Measurements from ENCODE around the gene NUDT8.

The NUDT8 gene

GRCh38 chr11:67657300-67657699 is 27.6 kb upstream of the NUDT8 start:
- TF ChIP-seq, protein P1, sequence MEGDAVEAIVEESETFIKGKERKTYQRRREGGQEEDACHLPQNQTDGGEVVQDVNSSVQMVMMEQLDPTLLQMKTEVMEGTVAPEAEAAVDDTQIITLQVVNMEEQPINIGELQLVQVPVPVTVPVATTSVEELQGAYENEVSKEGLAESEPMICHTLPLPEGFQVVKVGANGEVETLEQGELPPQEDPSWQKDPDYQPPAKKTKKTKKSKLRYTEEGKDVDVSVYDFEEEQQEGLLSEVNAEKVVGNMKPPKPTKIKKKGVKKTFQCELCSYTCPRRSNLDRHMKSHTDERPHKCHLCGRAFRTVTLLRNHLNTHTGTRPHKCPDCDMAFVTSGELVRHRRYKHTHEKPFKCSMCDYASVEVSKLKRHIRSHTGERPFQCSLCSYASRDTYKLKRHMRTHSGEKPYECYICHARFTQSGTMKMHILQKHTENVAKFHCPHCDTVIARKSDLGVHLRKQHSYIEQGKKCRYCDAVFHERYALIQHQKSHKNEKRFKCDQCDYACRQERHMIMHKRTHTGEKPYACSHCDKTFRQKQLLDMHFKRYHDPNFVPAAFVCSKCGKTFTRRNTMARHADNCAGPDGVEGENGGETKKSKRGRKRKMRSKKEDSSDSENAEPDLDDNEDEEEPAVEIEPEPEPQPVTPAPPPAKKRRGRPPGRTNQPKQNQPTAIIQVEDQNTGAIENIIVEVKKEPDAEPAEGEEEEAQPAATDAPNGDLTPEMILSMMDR (conservative IDR thresholded peaks at IDR 0.05; ENCODE audit: low read length), result no peak
- DNase-seq (ENCODE audit: low read depth), result no peak
- H3K4me3 ChIP-seq (ENCODE audit: low read length), result no peak overlapping the region

GRCh38 chr11:67656278-67656922 is 26.7 kb upstream of the NUDT8 start:
- no peak overlapping the region for H3K4me3 ChIP-seq (ENCODE audit: low read length)
- TF ChIP-seq, protein P1 (conservative IDR thresholded peaks at IDR 0.05; ENCODE audit: low read length), result no peak
- DNase-seq (ENCODE audit: low read depth), result peak; percentile 15

DNA sequence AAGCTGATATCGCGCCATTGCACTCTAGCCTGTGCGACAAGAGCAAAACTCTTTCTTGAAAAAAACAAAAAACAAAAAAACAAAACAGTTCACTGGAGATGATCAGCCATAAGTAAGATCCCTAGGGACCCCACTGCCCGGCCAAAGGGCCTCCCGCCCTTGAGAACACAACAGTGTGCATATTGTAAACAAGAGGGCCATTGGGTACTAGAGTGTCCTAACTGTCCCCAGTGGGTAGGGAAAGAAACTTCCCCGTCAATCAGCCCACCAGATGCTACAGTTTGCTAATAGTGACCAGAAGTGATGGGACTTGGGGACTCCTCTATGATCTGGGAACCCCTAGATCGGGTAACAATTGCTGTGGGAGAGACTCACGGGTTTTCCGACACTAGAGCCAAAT is 24.5 kb upstream of the NUDT8 start:
- no peak overlapping the region for H3K4me3 ChIP-seq (ENCODE audit: low read length)
- TF ChIP-seq, protein P1 (conservative IDR thresholded peaks at IDR 0.05; ENCODE audit: low read length), result no peak
- DNase-seq (ENCODE audit: low read depth), result no peak

GRCh38 chr11:67652965-67653845 is 23.5 kb upstream of the NUDT8 start:
- TF ChIP-seq, protein P1 (conservative IDR thresholded peaks at IDR 0.05; ENCODE audit: low read length), result no peak
- H3K4me3 ChIP-seq (ENCODE audit: low read length), result no peak overlapping the region
- DNase-seq (ENCODE audit: low read depth), result no peak

DNA sequence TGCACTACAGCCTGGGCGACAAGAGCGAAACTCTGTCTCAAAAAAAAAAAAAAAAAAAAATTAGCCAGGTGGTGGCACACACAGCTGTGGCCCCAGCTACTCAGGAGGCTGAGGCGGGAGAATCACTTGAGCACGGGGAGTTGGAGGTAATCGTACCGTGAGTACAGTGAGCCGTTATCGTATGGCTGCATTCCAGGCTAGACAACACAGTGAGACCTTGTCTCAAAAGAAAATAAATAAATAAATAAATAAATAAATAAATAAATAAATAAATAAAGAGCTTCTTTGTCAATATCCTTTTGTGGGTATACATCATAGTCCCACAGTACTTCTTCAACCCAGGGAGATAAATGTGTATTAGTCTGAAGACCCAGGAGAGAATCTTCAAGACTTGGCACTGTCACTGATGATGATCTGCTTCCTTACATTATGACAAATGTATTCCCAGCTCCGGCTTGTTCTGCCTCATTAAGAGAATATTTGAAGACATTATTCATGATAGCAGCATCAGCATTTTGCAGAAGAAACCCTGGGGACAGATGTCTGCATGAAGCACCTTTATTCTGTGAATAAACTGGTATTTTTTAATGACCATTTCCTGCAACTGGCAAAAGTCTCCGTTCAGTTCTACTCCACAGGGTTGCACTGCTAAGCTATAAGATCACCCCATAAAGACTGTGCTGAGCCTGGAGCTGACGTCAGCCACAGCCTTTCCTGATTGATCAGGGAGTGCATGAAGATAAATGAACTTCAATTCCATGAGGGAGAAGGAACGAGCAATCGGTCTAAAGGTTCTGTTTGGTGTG is 22.4 kb upstream of the NUDT8 start:
- no peak for DNase-seq (ENCODE audit: low read depth)
- TF ChIP-seq, protein P1 (conservative IDR thresholded peaks at IDR 0.05; ENCODE audit: low read length), result no peak
- no peak overlapping the region for H3K4me3 ChIP-seq (ENCODE audit: low read length)

GRCh38 chr11:67649634-67650510 is 20.1 kb upstream of the NUDT8 start:
- H3K4me3 ChIP-seq (ENCODE audit: low read length), result no peak overlapping the region
- DNase-seq (ENCODE audit: low read depth), result no peak

More at GRCh38 chr11:67649634-67650510, 20.1 kb upstream of the NUDT8 start:
- TF ChIP-seq, protein P1 (conservative IDR thresholded peaks at IDR 0.05; ENCODE audit: low read length), result no peak
